Nephron progenitor cell (in vitro differentiated cells): ENCODE results near the gene PDLIM7.

ENCODE experiments used
- DNase-seq: peaks from one replicate; pipeline ENCODE4 v3.0.0; 2021
- H3K27ac Mint-ChIP-seq: 2 replicates; pipeline ENCODE4 v1.8.0; 2021; ENCODE audit warnings: mild to moderate bottlenecking, moderate library complexity, mixed read lengths
- H3K27me3 Mint-ChIP-seq: 2 replicates; pipeline ENCODE4 v1.8.0; 2021; ENCODE audit warnings: mild to moderate bottlenecking, low read depth, mixed read lengths; ENCODE audit not compliant: poor library complexity
- H3K36me3 Mint-ChIP-seq: 2 replicates; pipeline ENCODE4 v1.8.0; 2021; ENCODE audit warnings: low read depth, mixed read lengths
- H3K4me1 Mint-ChIP-seq: 2 replicates; pipeline ENCODE4 v1.8.0; 2021; ENCODE audit warnings: mixed read lengths
- H3K4me3 Mint-ChIP-seq: 2 replicates; pipeline ENCODE4 v1.8.0; 2021; ENCODE audit warnings: mild to moderate bottlenecking, moderate library complexity, mixed read lengths
- H3K9me3 Mint-ChIP-seq: 2 replicates; pipeline ENCODE4 v1.8.0; 2021; ENCODE audit warnings: mild to moderate bottlenecking, moderate library complexity, mixed read lengths
- TF ChIP-seq, protein P1 (sequence below): fragments of 200-600 bp; sonication (generic); IDR thresholded peaks from 2 replicates; pipeline ENCODE4 v1.5.0; 2021; ENCODE audit warnings: antibody characterized with exemption

Gene PDLIM7

DNA sequence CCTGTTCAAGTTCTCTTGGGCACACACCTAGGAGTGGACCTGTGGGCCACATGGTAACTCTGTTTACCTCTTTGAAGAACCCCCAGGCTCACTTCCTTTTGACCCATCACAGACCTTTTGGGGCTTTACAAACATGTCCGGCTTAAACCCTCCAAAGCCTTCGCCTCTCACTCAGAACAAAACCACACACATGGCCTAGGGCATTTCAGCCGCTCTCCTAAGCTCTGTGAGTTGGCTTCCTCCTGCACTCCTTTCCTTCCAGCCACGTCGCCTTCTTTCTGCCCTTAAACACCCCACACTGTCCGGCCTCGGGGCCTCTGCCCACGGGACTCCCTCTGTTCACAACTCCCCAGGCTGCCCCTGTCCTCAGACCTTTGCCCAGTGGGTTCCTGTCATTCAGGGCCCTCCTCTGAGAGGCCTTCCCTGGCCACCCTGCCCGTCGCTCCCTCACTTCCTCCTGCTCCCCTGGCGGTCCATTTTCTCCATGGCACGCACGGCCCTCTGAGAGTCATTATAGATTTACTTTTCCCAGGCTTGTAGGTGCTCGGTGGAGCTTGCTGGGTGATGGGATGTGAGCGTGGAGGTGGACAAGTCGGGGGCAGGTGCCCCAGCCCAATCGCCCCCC is 10.3 kb upstream of the PDLIM7 start:
- Mint-ChIP-seq H3K36me3 (peaks cover 23% of the 10 kb centered on the region), H3K27ac (peak overlapping the region; percentile 97), H3K9me3 (no peaks in the 10 kb centered on the region), H3K27me3 (no peaks in the 10 kb centered on the region), H3K4me3 (no peak overlapping the region), H3K4me1 (peaks cover 23% of the 10 kb centered on the region)
- TF ChIP-seq, protein P1, sequence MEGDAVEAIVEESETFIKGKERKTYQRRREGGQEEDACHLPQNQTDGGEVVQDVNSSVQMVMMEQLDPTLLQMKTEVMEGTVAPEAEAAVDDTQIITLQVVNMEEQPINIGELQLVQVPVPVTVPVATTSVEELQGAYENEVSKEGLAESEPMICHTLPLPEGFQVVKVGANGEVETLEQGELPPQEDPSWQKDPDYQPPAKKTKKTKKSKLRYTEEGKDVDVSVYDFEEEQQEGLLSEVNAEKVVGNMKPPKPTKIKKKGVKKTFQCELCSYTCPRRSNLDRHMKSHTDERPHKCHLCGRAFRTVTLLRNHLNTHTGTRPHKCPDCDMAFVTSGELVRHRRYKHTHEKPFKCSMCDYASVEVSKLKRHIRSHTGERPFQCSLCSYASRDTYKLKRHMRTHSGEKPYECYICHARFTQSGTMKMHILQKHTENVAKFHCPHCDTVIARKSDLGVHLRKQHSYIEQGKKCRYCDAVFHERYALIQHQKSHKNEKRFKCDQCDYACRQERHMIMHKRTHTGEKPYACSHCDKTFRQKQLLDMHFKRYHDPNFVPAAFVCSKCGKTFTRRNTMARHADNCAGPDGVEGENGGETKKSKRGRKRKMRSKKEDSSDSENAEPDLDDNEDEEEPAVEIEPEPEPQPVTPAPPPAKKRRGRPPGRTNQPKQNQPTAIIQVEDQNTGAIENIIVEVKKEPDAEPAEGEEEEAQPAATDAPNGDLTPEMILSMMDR, result no peak
- DNase-seq, result no peak

DNA sequence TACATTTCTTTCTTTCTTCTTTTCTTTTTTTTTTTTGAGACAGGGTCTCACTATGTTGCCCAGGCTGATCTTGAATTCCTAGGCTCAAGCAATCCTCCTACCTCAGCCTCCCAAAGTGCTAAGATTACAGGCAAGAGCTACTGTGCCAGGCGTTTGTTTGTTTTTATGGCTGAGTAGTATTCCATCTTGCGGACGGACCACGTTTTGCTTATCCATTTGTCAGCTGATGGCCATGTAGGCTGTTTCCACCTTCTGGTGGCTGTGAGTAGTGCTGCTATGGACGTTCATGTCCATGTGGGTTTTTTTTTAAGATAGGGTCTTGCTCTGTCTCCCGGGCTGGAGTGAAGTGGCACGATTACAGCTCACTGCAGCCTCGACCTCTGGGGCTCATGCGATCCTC is 9.8 kb upstream of the PDLIM7 start:
- Mint-ChIP-seq H3K36me3 (peaks cover 23% of the 10 kb centered on the region), H3K4me3 (no peak overlapping the region), H3K4me1 (peaks cover 28% of the 10 kb centered on the region), H3K9me3 (no peaks in the 10 kb centered on the region), H3K27ac (peak overlapping the region; percentile 97), H3K27me3 (no peaks in the 10 kb centered on the region)
- no peak for DNase-seq
- TF ChIP-seq, protein P1, result no peak

DNA sequence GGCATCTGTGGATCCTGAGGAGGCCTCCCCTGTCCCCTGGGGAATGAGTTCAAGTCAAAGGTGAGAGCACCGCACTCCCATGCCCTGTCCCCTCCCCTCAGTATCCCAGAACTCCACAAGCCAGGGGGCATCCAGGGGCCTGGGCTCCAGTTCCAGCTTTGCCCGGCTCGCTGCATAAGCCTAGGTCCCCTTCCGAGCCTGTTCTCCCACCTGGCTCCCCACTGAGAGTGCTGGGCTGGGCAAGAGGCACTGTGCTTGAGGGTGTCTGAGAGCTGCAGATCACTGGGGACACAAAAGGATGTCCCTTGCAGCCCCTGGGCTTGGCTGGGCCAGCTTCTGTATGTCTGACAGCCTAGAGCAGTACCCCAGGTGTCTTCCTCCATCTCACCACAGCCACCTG is 7.7 kb upstream of the PDLIM7 start:
- Mint-ChIP-seq H3K4me1 (peaks cover 33% of the 10 kb centered on the region), H3K27ac (no peak overlapping the region), H3K4me3 (no peak overlapping the region), H3K27me3 (no peaks in the 10 kb centered on the region), H3K9me3 (no peaks in the 10 kb centered on the region), H3K36me3 (peaks cover 12% of the 10 kb centered on the region)
- TF ChIP-seq, protein P1, result no peak
- DNase-seq, result no peak

DNA sequence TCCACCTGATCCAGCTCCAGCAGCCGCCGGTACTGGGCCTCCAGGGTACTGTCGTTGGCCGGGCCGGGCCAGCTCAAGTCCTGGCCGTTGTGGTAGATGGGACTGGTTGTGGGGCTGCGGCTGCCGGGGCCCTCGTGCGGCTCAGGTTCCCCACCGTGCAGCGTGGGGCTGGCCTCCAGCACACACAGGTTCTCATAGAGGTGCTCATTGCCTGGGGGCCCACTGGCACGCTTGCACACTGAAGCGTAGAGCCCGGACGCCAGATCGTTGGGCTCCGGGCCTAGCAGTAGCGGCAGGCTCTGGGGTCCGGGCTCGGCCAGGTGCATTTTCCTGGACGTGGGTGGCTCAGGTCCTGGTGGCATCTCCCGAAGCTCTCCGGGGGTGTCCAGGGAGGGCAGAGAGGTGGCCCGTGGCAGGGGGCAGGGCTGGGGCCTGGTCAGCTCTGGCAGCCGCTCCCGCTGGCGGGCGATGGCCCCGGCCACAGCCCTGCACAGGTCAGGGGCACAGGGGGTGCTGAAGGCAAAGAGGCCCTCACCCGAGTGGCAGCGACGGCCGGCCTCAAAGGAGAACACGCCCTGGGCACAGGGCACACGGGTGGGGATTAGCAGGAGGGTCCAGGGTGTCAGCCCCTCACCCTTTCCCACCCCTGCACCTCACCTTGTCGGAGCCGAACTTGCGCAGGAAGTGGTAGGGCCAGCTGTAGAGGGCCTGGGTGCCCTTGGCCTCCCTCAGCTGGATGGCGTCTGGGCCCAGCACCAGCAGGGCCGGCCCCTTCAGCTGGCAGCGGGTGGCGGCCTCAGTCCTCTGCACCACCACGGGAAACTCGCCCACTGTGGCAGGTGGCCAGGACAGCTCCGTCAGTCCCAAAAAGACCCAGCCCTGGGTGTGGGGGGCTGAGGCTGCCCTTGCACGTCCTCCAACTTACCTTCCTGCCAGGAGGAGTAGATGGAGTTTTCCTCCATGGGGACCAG is 7.0 kb upstream of the PDLIM7 start:
- DNase-seq, result no peak
- Mint-ChIP-seq H3K27ac (no peak overlapping the region), H3K4me1 (peaks cover 33% of the 10 kb centered on the region), H3K27me3 (peaks cover 4% of the 10 kb centered on the region), H3K9me3 (no peaks in the 10 kb centered on the region), H3K36me3 (peaks cover 12% of the 10 kb centered on the region), H3K4me3 (no peak overlapping the region)
- TF ChIP-seq, protein P1, result no peak

DNA sequence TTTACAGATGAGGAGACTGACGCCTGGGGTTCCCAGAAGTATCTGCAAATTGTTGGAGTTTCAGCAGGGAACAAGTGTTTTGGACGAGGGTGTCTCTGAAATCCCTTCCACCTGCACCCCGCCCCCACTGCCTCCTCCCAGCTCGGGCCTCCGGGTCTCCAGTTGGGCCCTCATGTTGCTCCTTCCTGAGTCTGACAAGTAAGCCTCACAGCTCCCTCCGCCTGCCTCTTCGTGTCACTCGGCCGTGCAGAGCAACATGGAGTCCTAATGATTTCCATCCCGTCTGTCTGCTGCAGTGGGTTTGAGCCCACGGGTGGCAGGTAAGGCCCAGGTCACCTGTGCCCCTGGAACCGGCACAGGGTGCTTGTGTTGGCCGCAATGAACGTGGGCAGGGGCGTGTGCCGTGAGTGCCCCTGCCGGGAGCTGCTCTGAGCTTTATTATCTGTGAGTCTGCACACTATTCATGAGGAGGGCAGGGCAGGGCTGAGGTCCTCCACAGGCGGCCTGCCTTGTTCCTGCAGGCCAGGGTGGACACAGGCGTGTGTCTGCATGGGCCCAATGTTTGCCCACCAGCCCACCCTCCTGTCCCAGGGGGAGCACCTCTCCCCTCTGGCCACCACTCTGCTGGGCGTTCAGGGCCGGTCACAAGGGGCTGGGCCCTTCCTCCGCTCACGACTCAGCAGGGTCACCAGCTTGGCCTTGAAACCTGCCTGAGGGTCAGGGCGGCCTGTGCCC is 6.1 kb upstream of the PDLIM7 start:
- Mint-ChIP-seq H3K27ac (no peak overlapping the region), H3K9me3 (no peaks in the 10 kb centered on the region), H3K4me1 (peaks cover 35% of the 10 kb centered on the region), H3K36me3 (peaks cover 12% of the 10 kb centered on the region), H3K4me3 (no peak overlapping the region), H3K27me3 (peaks cover 12% of the 10 kb centered on the region)
- TF ChIP-seq, protein P1, result no peak
- DNase-seq, result no peak
